Stimulated activated CD4-positive, alpha-beta T cell treated with anti-CD3 and anti-CD28 coated beads, Interleukin-2, amount 100 ng/mL, for 4 hours (primary cell): ENCODE measurements around the gene FMO3.

Experiments used
- DNase-seq: peaks from one replicate; pipeline ENCODE4 v3.0.0-alpha.2; 2020; ENCODE audit warnings: low read depth

The FMO3 gene

GRCh38 chr1:171116676-171117075, 26.0 kb downstream of the FMO3 start:
- DNase-seq: no peak

- no peak for DNase-seq
These were observed 26.4 kb downstream of the FMO3 start for GRCh38 chr1:171117085-171117484.

- DNase-seq: no peak
These were observed 28.9 kb downstream of the FMO3 start for GRCh38 chr1:171119648-171120047.

GRCh38 chr1:171122299-171122698, 31.6 kb downstream of the FMO3 start:
- DNase-seq: no peak

- DNase-seq: no peak
These were observed 32.2 kb downstream of the FMO3 start for GRCh38 chr1:171122893-171123292.

- DNase-seq: no peak
These were observed 35.8 kb downstream of the FMO3 start for GRCh38 chr1:171126504-171126903.

- no peak for DNase-seq
These were observed 36.4 kb downstream of the FMO3 start for GRCh38 chr1:171127099-171127498.

- DNase-seq: no peak
These were observed 36.8 kb downstream of the FMO3 start for GRCh38 chr1:171127501-171127900.

- no peak for DNase-seq
These were observed 37.8 kb downstream of the FMO3 start for GRCh38 chr1:171128463-171128862.

GRCh38 chr1:171134204-171134923, 43.7 kb downstream of the FMO3 start:
- no peak for DNase-seq

- no peak for DNase-seq
These were observed 46.9 kb downstream of the FMO3 start for GRCh38 chr1:171137580-171137979.

- DNase-seq: no peak
These were observed 48.3 kb downstream of the FMO3 start for GRCh38 chr1:171138980-171139379.

- no peak for DNase-seq
These were observed 49.2 kb downstream of the FMO3 start for GRCh38 chr1:171139890-171140289.

GRCh38 chr1:171140401-171140800, 49.7 kb downstream of the FMO3 start:
- DNase-seq: no peak

GRCh38 chr1:171140956-171141687, 50.4 kb downstream of the FMO3 start:
- no peak for DNase-seq

GRCh38 chr1:171141688-171142415, 51.1 kb downstream of the FMO3 start:
- no peak for DNase-seq

- no peak for DNase-seq
These were observed 52.0 kb downstream of the FMO3 start for GRCh38 chr1:171142416-171143385.

GRCh38 chr1:171150156-171150555, 59.5 kb downstream of the FMO3 start:
- no peak for DNase-seq

- DNase-seq: no peak
These were observed 61.8 kb downstream of the FMO3 start for GRCh38 chr1:171152549-171152948.

GRCh38 chr1:171155484-171155883, 64.8 kb downstream of the FMO3 start:
- no peak for DNase-seq

GRCh38 chr1:171158096-171158495, 67.4 kb downstream of the FMO3 start:
- DNase-seq: no peak

GRCh38 chr1:171158551-171158950, 67.8 kb downstream of the FMO3 start:
- DNase-seq: no peak
